ENCODE data around the gene HOXD9. TPM values are rescaled to one million over a fixed set of nuclear protein-coding genes. Genes with fewer than 3 reads are reported as not detected.

Gene HOXD9
- total and polyA plus RNA-seq, 7 donors = 0.46 to 27.1 (median 10.6) TPM

DNA sequence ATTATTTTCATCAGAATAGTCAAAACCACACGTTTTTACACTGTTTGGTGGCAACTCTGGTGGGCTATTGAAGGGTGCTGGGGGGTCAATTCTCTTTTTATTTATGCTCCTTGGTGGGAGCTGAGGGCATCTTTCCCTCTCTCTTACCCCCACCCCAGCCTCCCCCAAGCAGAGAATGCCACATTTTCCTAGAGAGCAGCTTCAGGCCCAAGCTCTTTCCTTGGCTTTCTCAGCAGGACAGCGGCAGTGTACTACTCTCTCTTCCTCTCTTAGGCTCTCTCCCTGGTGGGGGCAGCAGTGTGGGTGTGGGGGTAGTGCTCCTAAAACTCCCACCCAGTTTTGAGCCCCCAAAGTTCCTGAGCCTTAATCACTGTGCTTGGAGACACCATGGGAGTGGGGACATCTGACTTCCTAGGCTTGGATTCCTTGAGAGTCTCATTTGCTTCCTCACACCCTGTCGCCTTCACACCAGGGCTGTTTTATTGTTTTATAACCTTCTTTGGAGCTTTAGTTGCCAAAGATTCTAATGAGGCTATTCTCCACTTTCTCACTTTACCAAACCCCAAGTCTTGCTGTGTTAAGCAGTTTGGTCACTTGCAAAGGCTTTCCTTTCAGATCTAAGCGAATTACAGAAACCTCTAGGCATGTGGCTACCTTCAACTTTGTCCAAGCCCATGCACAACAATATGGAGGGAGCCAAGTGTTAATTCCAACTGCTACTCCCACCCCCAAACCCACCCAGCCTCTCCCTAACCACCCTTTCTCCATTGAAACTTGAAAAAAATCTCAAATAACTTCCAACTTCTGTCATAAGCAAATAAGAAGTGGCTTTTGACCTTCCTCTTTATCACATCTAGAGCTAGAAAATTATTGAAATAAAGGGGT lies 22.8 kb downstream of the HOXD9 start:
- Histone ChIP-seq H3K27me3 (peaks cover 7 to 69% (median 55%) of the 10 kb centered on the region in 3 donors), H3K4me1 (peaks cover 0 to 13% (median 7%) of the 10 kb centered on the region in 4 donors), H3K9me3 (no peaks in the 10 kb centered on the region), H3K4me3 (no peak overlapping the region), H3K27ac (no peak overlapping the region), H3K36me3 (no peaks in the 10 kb centered on the region)
- TF ChIP-seq POLR2AphosphoS5 (IDR thresholded peaks at IDR 0.05) = no peak
- no peak for TF ChIP-seq EP300 (IDR thresholded peaks at IDR 0.05)
- no peak for TF ChIP-seq POLR2A (IDR thresholded peaks at IDR 0.05)
- TF ChIP-seq, protein P1, sequence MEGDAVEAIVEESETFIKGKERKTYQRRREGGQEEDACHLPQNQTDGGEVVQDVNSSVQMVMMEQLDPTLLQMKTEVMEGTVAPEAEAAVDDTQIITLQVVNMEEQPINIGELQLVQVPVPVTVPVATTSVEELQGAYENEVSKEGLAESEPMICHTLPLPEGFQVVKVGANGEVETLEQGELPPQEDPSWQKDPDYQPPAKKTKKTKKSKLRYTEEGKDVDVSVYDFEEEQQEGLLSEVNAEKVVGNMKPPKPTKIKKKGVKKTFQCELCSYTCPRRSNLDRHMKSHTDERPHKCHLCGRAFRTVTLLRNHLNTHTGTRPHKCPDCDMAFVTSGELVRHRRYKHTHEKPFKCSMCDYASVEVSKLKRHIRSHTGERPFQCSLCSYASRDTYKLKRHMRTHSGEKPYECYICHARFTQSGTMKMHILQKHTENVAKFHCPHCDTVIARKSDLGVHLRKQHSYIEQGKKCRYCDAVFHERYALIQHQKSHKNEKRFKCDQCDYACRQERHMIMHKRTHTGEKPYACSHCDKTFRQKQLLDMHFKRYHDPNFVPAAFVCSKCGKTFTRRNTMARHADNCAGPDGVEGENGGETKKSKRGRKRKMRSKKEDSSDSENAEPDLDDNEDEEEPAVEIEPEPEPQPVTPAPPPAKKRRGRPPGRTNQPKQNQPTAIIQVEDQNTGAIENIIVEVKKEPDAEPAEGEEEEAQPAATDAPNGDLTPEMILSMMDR (IDR thresholded peaks at IDR 0.05) = no peak
- DNase-seq = no peak
- WGBS, 2 donors = 47 to 56% methylated on average over 4 of the region's 4 CpGs
- intact Hi-C loops (cut with DNase I) = loop anchor here (10.0 kb wide), 1 partner anchor 669 kb away; no protein-coding TSS in a partner anchor

DNA sequence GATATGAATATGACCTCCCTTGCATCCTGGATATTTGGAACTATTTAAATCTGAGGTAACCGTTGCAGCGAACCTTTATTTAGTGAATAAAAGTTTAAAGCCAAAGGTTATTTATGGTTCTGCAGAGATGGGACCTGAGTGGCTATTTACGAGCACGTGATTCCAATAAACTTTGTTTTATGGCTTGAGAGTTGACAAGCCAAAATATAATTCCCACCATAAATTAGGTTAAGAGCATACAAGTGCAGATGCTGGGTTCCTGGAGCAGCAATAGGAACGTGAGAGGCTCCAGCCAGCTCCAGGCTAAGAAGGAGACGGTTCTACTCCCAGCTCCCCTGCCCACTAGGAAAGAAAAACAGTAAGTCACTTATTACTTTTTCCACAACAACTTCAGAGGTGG lies 23.6 kb downstream of the HOXD9 start:
- Histone ChIP-seq H3K27me3 (peaks cover 7 to 70% (median 55%) of the 10 kb centered on the region in 3 donors), H3K4me3 (no peak overlapping the region), H3K27ac (no peak overlapping the region), H3K4me1 (peaks cover 0 to 8% (median under 1%) of the 10 kb centered on the region in 4 donors), H3K9me3 (no peaks in the 10 kb centered on the region), H3K36me3 (no peaks in the 10 kb centered on the region)
- TF ChIP-seq POLR2AphosphoS5 (IDR thresholded peaks at IDR 0.05) = peak in 1 of 4 donors; percentile 11
- TF ChIP-seq EP300 (IDR thresholded peaks at IDR 0.05) = no peak
- WGBS, 2 donors = 7 to 24% methylated on average over 6 of the region's 6 CpGs
- DNase-seq = no peak
- intact Hi-C loops (cut with DNase I) = loop anchor here (10.0 kb wide), 1 partner anchor 669 kb away; no protein-coding TSS in a partner anchor

DNA sequence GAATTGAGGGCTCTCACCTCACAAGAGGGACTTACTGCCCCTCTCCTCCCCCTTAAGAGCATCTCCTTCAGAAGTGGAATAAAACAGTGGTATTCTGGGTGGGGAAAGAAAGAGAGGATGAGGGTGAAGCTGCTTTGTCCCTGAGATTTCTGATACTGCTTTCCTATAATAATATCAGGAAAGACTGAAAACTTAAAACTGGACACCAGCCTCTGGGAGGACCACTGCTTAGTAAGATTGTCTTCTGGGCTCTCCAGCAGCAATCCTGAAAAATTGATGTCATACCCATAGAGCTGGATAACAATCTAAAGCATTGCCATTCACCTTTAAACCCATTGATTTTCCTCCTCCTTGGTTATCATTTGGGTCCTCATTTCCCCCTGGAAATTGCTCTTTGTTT lies 24.1 kb downstream of the HOXD9 start:
- intact Hi-C loops (cut with DNase I) = loop anchor here (10.0 kb wide), 1 partner anchor 668 kb away; no protein-coding TSS in a partner anchor
- Histone ChIP-seq H3K4me1 (peaks cover 0 to 8% (median 1%) of the 10 kb centered on the region in 4 donors), H3K27me3 (peaks cover 9 to 76% (median 58%) of the 10 kb centered on the region in 3 donors), H3K4me3 (no peak overlapping the region), H3K36me3 (no peaks in the 10 kb centered on the region), H3K9me3 (no peaks in the 10 kb centered on the region), H3K27ac (no peak overlapping the region)
- DNase-seq = no peak
- no peak for TF ChIP-seq POLR2A (IDR thresholded peaks at IDR 0.05)
- TF ChIP-seq, protein P1 (IDR thresholded peaks at IDR 0.05) = no peak
- no peak for TF ChIP-seq POLR2AphosphoS5 (IDR thresholded peaks at IDR 0.05)
- no peak for TF ChIP-seq EP300 (IDR thresholded peaks at IDR 0.05)

DNA sequence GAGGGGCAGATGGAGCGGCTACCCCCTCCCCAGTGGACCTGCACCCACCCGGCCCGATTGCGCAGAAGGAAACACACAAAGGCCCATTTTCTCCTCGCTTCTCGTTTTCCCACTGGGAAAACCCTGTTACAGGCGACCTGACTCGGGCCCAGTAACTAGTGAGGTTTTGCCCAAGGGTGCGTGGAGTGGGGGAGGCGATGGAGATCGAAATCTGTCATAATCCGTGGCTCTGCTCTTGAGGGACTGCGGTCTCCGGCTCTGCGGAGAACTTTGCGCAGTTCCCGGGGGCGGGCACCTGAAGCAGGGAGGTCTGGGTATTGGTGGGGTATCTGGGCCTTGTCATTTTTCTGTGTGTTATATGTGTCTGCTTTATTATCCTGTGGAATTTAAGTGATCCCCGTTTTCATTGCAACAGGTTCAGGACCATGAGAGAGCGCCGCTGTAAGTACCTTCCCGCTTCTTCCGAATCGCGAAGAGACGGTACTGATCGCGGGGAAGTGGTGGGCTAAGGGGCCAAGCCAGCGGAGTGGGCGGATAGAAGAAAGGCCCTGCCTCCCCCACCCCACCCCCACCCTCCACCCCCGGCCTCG lies 24.8 kb downstream of the HOXD9 start:
- no peak overlapping the region for H3K4me3 ChIP-seq
- WGBS, 2 donors = 56 to 88% methylated on average over 32 of the region's 32 CpGs
- H3K9me3 ChIP-seq = no peaks in the 10 kb centered on the region
- H3K36me3 ChIP-seq = no peaks in the 10 kb centered on the region
- H3K27ac ChIP-seq = no peak overlapping the region
- peaks cover 12 to 82% (median 62%) of the 10 kb centered on the region in 3 donors for H3K27me3 ChIP-seq
- intact Hi-C loops (cut with DNase I) = loop anchor here (10.0 kb wide), 1 partner anchor 667 kb away; no protein-coding TSS in a partner anchor
- TF ChIP-seq POLR2A (IDR thresholded peaks at IDR 0.05) = no peak
- no peak for TF ChIP-seq EP300 (IDR thresholded peaks at IDR 0.05)
- no peak for TF ChIP-seq POLR2AphosphoS5 (IDR thresholded peaks at IDR 0.05)
- TF ChIP-seq, protein P1 (IDR thresholded peaks at IDR 0.05) = no peak
- no peak for DNase-seq
- peaks cover 0 to 8% (median 2%) of the 10 kb centered on the region in 4 donors for H3K4me1 ChIP-seq
